Cerebellar nuclear complex (tissue), 1 donor: ENCODE measurements around the gene ZNRF3.
"Not testable (repeated sequence)": the region's sequence is repeated elsewhere in the genome, so short reads cannot be mapped to it uniquely, and the experiment has no call there.

Source experiments
- DNase-seq, 2 experiments: peaks; one replicate each; lab custom pipeline; 2025; lab: John Stamatoyannopoulos, UW

The ZNRF3 gene

DNA sequence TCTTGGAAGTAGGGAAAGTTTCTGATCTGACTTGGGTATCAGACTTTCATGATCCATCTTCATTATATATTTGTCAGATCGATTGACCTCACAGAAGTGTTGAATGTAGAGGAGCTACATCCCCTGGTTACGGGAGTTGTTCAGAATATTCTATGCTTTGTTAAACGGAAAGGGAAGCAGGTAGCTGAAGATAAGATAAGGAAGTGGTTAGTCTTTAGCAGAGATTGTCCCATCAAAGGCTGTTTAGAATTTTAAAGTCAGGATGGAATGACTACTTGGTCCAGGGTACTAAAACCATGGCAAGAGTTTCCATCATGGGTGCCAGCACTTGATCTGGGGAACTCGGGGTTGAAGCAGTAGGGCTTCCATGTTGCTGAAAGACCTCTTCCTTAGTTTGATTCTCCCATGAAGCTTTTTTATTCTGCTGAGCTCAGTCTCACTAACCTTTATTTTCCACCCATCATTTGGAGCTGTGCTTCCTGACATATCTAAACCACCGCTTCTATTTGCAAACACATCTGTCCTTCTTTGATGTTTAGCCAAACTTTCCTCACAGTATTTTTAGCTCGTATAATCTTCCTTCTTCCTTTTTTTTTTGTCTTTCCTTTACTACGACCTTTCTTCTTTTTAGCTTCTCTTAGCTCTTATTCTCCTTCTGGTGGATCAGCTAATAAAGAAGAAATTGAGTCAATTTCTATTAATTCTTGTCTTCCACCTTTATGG is 182.3 kb downstream of the ZNRF3 start:
- DNase-seq = no peak

DNA sequence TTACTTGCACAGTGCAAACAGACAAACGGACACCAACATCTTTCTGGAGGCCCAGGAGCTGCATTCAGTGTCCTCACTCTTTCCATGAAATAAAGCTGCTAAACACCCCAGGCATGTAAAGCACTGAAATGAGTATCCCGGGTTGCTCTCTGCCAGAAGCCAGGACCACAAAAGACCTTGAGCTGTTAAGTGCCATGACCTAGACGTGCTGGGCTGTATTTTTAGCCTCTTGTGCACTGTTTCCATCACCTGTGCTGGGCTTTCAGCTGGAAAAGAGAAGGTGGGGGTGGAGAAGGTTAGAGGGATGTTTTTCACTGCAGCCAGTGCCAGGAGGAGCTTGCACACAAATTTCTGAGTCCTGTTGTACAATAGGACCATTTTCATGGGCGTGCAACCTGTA is 186.1 kb downstream of the ZNRF3 start:
- DNase-seq = no peak

GRCh38 chr22:29070490-29070889 is 187.1 kb downstream of the ZNRF3 start:
- no peak for DNase-seq

- no peak for DNase-seq
Measured at GRCh38 chr22:29071261-29072045, 188.1 kb downstream of the ZNRF3 start.

DNA sequence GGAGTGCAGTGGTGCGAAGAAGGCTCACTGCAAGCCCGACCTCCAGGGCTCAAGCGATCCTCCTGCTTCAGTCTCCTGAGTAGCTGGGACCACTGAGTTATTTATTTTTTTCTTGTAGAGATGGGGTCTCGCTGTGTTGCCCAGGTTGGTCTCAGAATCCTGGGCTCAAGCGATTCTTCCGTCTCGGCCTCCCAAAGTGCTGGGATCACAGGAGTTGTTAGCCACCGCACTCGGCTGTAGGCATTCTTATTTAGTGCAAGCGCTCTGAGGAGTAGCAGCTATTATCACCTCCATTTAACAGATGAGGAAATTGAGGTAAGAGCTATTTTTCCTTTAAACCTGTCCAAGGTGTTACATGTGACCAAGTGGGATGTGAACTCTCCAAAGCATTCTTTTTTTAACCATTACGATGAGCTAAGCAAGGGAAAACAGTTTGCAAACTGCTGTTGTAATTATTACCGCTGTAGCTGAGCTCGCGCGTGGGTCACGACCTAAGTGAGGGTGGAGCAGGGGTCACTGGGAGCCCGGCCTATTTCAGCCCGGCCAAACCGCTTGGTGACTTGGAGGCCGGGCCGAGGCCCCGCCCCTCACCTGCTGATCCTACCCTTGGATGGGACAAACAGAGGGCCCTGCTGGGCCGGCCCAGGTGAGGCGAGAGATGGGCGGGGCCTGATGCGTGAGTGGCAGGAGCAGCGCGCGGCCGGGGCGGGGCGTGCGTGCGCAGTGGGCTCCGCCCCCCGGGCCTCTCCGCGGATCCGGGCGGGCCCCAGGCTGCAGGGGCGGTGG is 189.0 kb downstream of the ZNRF3 start:
- peak; percentile 7 to 18 for DNase-seq

DNA sequence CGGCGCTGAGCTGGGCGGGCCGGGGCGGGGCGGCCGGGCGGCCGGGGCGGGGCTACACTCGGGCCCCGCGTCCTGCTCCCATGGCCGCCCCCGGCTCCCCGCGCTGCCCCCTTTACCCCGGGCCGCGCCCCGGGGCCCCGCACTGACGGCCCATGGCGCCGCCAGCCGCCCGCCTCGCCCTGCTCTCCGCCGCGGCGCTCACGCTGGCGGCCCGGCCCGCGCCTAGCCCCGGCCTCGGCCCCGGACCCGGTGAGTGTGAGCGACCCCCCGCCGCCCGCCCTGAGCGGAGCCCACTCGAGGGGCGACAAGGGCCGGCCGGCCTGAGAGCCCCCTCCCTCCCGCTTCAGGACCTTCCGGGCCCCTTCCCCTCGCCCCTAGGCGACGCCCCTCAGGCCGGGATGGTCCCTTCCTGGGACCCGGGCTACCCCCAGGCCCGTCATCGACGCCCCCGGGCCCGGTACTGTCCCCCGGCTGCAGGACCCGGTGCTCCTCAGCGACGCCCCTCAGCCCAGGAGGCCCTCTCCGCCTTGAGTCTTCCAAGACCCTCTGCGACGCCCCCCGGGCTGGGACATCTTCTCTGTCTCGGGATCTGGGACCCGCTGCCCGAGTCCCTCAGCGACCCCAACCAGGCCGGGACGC is 189.7 kb downstream of the ZNRF3 start, which contains the start of gene KREMEN1:
Gene KREMEN1, plus strand, starts transcription at position 57 of the 639 bp plus-strand sequence. Its CDS starts 96 bp downstream, at position 153.
- no peak for DNase-seq

GRCh38 chr22:29073618-29074275 is 190.4 kb downstream of the ZNRF3 start:
- no peak for DNase-seq

DNA sequence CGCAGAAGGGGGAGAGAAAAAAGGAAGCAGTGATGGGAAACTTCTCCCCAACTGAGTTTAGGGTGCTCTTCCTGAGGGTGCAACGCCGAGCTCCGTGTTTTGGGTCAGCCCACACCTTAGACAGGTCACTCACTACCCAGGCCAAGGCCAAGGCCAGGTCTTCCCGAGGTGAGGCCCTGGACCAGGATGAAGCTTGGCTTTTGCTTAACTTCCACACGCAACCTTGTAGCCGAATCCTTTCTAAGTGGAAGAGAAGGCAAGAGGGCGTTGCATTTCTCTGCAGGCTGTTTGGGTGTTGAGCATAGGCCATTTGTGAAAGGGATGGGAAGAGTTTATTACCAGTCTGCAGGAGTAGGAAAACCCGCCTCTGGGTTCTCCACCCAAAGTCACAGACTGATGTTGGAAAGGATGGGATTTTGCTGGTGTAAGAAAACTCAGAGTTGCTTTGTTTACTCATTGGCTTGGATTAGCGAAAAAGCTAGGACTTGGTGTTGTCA is 191.0 kb downstream of the ZNRF3 start:
- DNase-seq = no peak

- no peak for DNase-seq
Measured at GRCh38 chr22:29078036-29078868, 194.9 kb downstream of the ZNRF3 start.

- no peak for DNase-seq
Measured at GRCh38 chr22:29078869-29079207, 195.5 kb downstream of the ZNRF3 start.

- no peak for DNase-seq
Measured at GRCh38 chr22:29079218-29079901, 196.0 kb downstream of the ZNRF3 start.

DNA sequence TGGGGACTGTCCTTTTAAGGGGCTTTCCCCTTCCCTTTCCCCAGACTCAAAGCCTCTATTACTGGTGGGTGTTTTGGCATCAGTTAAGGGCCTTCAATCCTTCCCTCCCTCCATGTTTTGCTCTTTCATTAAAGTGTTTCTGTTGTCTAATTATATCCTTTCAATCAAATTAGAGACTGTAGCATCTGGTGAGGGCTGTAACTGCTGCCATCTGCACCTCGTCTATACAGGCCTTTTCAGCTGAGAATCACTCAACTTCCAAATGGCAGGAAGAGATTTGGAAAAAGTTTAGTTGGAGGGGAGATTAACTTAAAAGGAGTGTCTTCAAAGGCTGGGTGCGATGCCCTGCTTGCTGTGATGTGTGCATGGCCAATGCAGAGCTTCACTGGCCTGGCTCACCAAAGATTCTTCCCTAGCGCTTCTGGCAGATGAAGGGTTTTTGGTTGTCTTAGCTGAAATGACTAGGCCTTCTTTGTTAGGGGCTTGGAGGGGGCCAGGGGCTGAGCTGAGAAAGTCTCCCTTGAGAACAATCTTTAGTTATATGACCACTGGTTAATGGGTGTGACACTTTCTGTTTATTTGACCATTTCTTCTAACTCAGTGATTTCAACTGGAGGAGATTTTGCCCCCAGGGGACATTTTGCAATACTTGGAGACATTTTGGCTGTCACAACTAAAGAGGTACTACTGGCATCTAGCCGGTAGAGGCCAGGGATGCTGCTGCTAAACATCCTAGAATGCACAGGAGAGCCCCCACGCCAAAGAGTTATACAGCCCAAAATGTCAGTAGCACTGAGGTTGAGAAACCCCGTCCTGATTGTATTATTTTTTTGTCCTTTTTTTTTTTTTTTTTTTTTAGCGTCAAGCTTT is 197.0 kb downstream of the ZNRF3 start:
- no peak for DNase-seq

GRCh38 chr22:29081517-29082236 is 198.3 kb downstream of the ZNRF3 start:
- no peak for DNase-seq

- DNase-seq = no peak
Measured at GRCh38 chr22:29082826-29083545, 199.6 kb downstream of the ZNRF3 start.

DNA sequence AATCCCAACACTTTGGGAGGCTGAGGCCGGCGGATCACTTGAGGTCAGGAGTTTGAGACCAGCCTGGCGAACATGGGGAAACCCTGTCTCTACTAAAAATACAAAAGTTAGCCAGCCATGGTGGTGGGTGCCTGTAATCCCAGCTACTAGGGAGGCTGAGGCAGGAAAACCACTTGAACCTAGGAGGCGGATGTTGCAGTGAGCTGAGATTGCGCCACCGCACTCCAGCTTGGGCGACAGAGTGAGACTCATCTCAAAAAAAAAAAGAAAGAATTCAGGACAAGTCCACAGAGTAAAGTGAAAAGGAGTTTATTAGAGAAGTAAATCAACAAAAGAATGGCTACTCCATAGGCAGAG is 200.2 kb downstream of the ZNRF3 start:
- not testable (repeated sequence) for DNase-seq

GRCh38 chr22:29083933-29084591 is 200.7 kb downstream of the ZNRF3 start:
- no peak for DNase-seq

GRCh38 chr22:29087012-29087411 is 203.6 kb downstream of the ZNRF3 start:
- no peak for DNase-seq
